GM12891 (cell line): Measurements from ENCODE around the gene FMNL1.

Experiments
- DNase-seq: peaks from one replicate; pipeline ENCODE4 v3.0.0; 2011; ENCODE audit warnings: low spot score; ENCODE audit not compliant: insufficient read length
- FAIRE-seq: peaks from 2 replicates; lab custom pipeline; 2011; peaks lifted over from hg19 to GRCh38; lab: Jason Lieb, UNC
- PAX5 ChIP-seq: IDR thresholded peaks from 2 replicates; pipeline ENCODE4 v1.6.1; 2011; ENCODE audit warnings: low read length, moderate library complexity, mild to moderate bottlenecking; ENCODE audit not compliant: insufficient read depth, severe bottlenecking
- POLR2A ChIP-seq: IDR thresholded peaks from 2 replicates; pipeline ENCODE4 v1.6.1; 2011; ENCODE audit warnings: low read depth, low read length, control low read depth
- POLR2AphosphoS5 ChIP-seq: IDR thresholded peaks from 2 replicates; pipeline ENCODE4 v1.6.1; 2011; ENCODE audit warnings: low read depth, low read length, control low read depth
- POU2F2 ChIP-seq: IDR thresholded peaks from 2 replicates; pipeline ENCODE4 v1.6.1; 2011; ENCODE audit warnings: low read depth, mild to moderate bottlenecking, control low read depth, low read length, moderate library complexity
- SPI1 ChIP-seq: IDR thresholded peaks from 2 replicates; pipeline ENCODE4 v1.6.1; 2011; ENCODE audit warnings: low read depth, low read length, control low read depth
- TAF1 ChIP-seq: IDR thresholded peaks from 2 replicates; pipeline ENCODE4 v1.6.1; 2011; ENCODE audit warnings: low read depth, low read length, control low read depth

The FMNL1 gene

DNA sequence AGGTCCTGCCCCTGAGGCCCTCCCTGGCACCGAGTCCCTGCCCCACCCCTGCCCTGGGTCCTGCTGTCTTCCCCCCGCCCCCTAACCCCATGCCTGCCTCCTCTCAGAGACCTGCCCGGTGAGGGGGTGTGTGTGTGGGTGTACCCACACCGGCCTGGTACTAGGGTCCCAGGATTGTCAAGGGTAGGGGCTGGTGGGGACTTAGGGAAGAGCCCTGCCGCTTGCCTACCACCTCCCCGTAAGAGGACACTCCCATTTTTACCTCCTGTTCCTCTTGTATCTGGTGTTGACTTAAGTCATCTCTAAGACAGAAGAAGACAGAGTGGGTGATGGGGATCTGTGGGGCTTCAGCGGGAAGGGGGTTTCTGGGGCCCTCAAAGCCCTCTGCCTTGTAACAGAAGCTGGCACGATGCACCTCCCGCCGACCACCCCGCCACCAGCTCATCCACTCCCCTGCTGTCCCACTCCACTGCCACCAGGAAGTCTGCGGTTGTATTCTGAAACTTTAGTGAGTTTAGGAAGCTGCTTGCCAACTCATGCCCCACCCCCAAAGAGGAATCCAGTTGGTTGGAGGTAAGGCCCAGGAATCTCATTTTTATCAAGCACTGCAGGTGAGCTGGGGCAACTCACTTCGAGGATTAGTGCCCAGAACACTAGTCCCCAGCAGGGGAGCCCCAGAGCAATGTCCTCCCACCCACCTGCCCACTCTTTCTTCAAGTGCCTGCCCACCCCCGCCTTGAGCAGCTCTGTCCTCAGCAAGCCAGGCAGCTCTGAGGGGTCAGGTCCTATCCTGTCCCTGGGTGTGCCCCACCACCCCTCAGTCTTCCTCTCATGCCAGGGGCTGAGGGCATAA lies 34.7 kb downstream of the FMNL1 start:
- FAIRE-seq (no peak), DNase-seq (no peak)
- TF ChIP-seq POLR2AphosphoS5 (no peak), PAX5 (no peak), POU2F2 (no peak), POLR2A (no peak), TAF1 (no peak), SPI1 (no peak)

- TF ChIP-seq POU2F2 (no peak), SPI1 (no peak), POLR2A (no peak), TAF1 (no peak), POLR2AphosphoS5 (no peak), PAX5 (no peak)
- no peak for DNase-seq
- no peak for FAIRE-seq
Measured at GRCh38 chr17:45257115-45257514, 35.4 kb downstream of the FMNL1 start.

DNA sequence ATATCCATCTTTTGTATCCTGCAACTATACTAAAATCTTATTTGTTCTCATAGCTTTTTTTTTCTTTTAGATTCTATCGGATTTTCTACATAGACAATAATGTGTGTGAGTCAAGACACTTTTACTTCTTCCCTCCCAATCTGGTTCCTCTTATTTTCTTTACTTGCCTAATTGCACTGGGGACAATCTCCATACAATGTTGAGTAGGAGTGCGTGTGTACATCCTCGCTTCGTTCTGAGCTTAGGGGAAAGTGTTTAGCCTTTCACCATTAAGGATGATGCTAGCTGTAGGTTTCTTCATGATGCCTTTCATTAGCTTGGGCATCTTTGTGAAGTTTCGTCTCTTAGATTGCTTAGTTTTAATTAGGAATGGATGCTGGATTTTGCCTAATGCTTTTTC lies 37.3 kb downstream of the FMNL1 start:
- DNase-seq (no peak), FAIRE-seq (no peak)
- no peak for TF ChIP-seq TAF1
- TF ChIP-seq POU2F2: no peak
- TF ChIP-seq SPI1: no peak
- TF ChIP-seq PAX5: no peak
- no peak for TF ChIP-seq POLR2A
- TF ChIP-seq POLR2AphosphoS5: no peak

DNA sequence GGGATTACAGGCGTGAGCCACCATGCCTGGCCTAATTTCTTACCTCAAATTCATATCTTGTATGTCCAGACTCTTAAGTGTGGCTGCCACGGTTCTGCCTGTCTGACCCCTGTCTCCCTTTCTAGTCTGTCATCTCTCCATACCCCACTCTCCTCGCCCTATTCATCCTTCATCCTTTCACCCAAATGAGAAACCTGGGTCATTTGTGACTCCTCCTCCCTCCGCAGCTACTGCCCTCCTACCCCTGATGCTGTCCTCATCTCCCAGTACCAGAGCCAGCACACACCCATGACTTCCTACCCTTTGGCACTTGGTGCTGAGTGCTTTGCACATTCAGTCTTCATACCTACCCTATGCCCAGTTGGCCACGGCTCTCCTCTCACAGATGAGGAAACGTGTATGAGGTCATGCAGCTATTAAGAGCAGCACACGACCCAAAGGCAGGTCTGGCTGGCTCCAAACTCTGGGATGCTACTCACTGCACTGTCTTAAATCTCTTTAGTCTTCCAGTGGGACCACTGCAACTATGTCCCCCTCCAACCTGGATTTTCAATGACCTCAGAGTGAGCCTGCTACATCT lies 38.6 kb downstream of the FMNL1 start:
- TF ChIP-seq PAX5: no peak
- TF ChIP-seq POLR2AphosphoS5: no peak
- TF ChIP-seq SPI1: no peak
- DNase-seq (no peak), FAIRE-seq (peak; percentile 33)

DNA sequence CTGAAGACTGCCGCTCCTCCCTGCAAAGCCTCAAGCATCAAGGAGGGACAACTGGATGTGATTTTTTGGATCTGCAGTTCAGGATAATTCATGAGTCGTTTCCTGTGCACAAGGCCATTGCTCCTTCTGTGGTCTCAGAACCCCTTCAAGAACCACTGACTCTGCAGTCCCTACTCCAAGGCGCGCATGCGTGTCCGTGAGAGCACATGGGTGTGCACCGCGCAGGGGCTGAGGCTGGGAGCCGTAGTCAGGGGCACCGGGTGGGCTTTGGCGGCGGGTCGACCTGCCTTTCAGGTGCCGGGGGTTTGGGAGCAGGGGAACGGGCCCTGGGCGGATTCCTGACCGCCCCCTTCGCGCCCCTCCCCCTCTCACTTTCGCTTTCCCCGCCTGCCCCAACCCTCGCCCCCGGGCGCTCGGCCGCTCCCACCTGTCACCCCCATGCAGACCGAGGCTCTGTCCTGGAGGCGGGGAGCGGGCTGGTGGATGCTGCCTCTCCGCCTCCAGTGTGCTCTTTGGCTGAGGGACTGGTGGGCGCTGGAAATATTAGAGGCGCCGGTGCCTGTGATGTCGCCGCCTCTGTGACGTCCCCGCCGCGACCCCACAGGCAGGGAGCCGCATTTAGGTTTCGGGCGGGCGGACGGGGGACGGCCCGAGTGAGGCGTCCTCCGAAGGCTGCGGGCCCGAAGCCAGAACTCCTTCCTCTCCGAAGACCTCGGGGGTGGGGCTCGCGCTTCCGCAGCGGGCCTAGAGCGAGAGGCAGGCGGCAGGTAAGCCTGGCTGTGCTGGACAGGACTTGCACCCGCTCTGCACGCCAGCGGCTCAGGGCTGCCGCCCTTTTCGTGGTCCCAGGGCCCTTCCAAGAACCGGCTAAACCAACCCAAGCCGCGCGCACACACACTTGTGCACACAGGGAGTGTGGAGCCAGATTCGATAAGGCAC lies 40.2 kb downstream of the FMNL1 start, which contains the start of gene SPATA32:
Gene SPATA32, minus strand, starts transcription at position 518 of the 939 bp plus-strand sequence. Its CDS starts 78 bp downstream, at position 440.
- peak; percentile 96 for FAIRE-seq
- TF ChIP-seq TAF1 (no peak), POLR2AphosphoS5 (peak; percentile 73; the same call in 1 of the 2 replicates), SPI1 (0 out of 2 replicates have a peak, but pooled peaks have one; percentile 25), POLR2A (peak; percentile 80; the same call in 1 of the 2 replicates), POU2F2 (0 out of 2 replicates have a peak, but pooled peaks have one; percentile 38)
- peak; percentile 89 for DNase-seq

DNA sequence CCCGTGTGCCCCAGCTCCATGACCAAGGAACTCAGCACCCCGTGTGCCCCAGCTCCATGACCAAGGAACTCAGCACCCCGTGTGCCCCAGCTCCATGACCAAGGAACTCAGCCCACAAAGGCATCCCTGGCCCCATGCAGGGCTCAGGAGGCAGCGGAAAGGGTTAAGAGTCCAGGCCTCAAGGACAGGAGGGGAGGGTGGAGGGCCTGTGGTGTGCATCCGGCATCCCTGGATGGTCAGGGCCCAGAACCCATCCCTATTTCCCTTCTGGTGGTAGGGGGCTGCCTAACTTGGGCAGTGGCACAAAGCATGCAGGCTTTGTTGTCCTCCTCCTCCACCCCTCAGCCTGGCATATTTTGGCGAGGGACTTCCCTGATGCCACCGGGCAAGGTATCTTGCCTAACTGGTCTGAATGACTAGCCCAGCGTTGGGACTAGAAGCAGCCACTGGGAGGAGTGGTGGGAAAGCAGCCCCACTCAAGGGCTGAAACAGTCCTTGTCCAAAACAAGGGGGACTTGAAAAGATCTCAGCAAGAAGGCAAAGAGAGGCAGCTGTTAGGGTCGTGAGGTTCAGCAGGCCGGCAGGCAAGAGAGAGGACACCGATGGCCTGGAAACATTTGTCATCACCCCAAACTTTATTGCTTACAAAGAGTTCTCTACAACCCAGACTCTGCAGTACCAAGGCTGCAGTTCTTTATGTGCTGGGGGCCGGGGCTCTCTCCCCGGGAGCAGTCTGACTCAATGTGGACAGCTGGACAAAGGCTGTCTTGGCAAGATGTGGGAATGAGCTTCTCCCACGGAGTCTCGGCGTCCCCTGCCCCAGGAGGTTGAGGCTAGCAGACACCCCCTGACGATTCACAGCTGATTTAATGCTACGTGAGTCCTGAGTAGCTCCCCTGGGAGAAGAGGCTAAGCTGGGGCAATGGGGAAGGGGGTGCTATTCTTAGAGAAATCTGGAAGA lies 41.1 kb downstream of the FMNL1 start:
- peak; percentile 19; the same call in 1 of the 2 replicates for TF ChIP-seq POLR2AphosphoS5
- TF ChIP-seq POLR2A: no peak
- TF ChIP-seq PAX5: no peak
- DNase-seq: no peak
- FAIRE-seq: no peak

- no peak for TF ChIP-seq SPI1
- TF ChIP-seq POLR2AphosphoS5: no peak; the same call in 1 of the 2 replicates
- TF ChIP-seq PAX5: no peak
- TF ChIP-seq POU2F2: no peak
- no peak for TF ChIP-seq TAF1
- TF ChIP-seq POLR2A: no peak
- DNase-seq: no peak
- FAIRE-seq: peak; percentile 48
Measured at GRCh38 chr17:45263477-45263860, 41.8 kb downstream of the FMNL1 start.

DNA sequence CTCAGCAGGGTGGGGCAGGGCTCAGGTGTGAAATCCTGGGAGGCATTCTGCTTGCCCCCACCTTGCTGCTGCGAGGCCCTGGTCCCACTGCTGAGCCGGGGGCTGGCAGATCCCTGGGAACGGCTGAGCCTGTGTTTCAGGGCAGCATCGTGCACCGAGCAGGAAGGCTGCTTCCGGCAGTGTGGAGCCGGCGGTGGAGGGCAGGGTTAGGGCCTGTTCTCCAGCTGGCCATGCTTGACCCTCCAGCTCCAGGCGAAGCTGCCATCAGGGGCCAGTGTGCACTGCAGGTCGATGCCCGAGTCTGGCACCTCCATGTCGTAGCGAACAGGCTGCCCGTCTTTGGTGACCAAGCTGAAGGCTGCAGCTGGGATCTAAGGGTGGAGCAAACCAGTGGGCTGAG lies 42.7 kb downstream of the FMNL1 start:
- no peak for FAIRE-seq
- TF ChIP-seq TAF1 (no peak), POLR2AphosphoS5 (peak; percentile 31; the same call in 1 of the 2 replicates)
- no peak for DNase-seq
